Measurements from ENCODE around the gene PLD1. TPM values are rescaled to one million over a fixed set of nuclear protein-coding genes. Genes with fewer than 3 reads are reported as not detected.

PLD1 gene
- total and polyA plus RNA-seq, 10 of the 15 experiments (the other 5 are each of a cell fraction or from before 2014, with no cell fraction given), result 2.9 to 108 (median 3.6) TPM

DNA sequence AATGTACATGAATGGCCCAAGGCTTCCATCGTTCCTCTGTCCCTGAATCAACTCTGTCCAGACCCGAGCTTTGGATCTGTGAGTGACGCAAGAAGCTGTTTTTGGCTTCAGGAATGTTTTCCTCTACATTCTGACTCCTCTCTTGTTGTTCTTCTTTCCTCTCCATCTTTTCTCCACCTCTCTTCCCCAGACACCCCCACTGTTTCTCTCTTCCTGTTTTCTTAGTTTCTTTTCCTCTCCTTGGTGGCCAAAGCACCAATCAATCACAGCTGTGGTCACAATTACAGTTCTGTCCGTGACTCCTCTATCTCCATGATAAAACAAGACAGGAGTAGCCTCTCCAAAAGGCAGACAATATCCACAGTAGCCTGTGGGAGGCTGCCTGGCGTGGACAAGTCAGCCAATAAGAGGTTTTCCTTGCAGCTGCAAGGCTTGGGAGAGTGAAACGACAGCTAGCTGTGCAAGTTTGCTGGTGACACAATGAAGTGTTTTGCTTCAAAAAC lies 28.0 kb upstream of the PLD1 start (continued):
- TF ChIP-seq FOS (IDR thresholded peaks at IDR 0.05; ENCODE audit: borderline replicate concordance, extremely low read depth, insufficient read length) (no peak), EED (IDR thresholded peaks at IDR 0.05; ENCODE audit: low read depth) (no peak), MYC (IDR thresholded peaks at IDR 0.05; ENCODE audit: insufficient read depth, insufficient read length, insufficient replicate concordance, low read length, severe bottlenecking) (no peak), NBN (IDR thresholded peaks at IDR 0.05) (no peak), TCF3 (IDR thresholded peaks at IDR 0.05; ENCODE audit: borderline replicate concordance, insufficient read depth, low read depth, low read length) (no peak), GATAD2B (conservative IDR thresholded peaks at IDR 0.05; ENCODE audit: low read depth) (0 out of 2 replicates have a peak, but pooled peaks have one; percentile 32), SPI1 (IDR thresholded peaks at IDR 0.05; ENCODE audit: borderline replicate concordance, insufficient read depth, low read depth, low read length) (peak; percentile 90), RUNX3 (IDR thresholded peaks at IDR 0.05; ENCODE audit: low read length) (peak; percentile 59), NFIC (IDR thresholded peaks at IDR 0.05; ENCODE audit: low read depth, low read length) (0 out of 2 replicates have a peak, but pooled peaks have one; percentile 16), JUND (IDR thresholded peaks at IDR 0.05; ENCODE audit: low read depth, low read length) (no peak), BHLHE40 (IDR thresholded peaks at IDR 0.05; ENCODE audit: borderline replicate concordance in 1 of 2, low read depth in 2 of 2, low read length in 1 of 2) (peak in 1 of 2 experiments; percentile 41; a peak in 1 of 4 replicates), FOXK2 (IDR thresholded peaks at IDR 0.05) (no peak), IKZF2 (IDR thresholded peaks at IDR 0.05) (peak; percentile 87 to 88), IKZF1 (conservative IDR thresholded peaks at IDR 0.05) (peak; percentile 75), EP300 (IDR thresholded peaks at IDR 0.05; ENCODE audit: borderline replicate concordance in 1 of 2, control insufficient read depth in 1 of 2, low read depth in 2 of 2, low read length in 2 of 2) (peak in 1 of 2 experiments; percentile 65; a peak in 1 of 4 replicates)
- TF ChIP-seq, protein P1, sequence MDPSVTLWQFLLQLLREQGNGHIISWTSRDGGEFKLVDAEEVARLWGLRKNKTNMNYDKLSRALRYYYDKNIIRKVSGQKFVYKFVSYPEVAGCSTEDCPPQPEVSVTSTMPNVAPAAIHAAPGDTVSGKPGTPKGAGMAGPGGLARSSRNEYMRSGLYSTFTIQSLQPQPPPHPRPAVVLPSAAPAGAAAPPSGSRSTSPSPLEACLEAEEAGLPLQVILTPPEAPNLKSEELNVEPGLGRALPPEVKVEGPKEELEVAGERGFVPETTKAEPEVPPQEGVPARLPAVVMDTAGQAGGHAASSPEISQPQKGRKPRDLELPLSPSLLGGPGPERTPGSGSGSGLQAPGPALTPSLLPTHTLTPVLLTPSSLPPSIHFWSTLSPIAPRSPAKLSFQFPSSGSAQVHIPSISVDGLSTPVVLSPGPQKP (IDR thresholded peaks at IDR 0.05; ENCODE audit: low read depth, low read length), result no peak
- TF ChIP-seq, protein P2, sequence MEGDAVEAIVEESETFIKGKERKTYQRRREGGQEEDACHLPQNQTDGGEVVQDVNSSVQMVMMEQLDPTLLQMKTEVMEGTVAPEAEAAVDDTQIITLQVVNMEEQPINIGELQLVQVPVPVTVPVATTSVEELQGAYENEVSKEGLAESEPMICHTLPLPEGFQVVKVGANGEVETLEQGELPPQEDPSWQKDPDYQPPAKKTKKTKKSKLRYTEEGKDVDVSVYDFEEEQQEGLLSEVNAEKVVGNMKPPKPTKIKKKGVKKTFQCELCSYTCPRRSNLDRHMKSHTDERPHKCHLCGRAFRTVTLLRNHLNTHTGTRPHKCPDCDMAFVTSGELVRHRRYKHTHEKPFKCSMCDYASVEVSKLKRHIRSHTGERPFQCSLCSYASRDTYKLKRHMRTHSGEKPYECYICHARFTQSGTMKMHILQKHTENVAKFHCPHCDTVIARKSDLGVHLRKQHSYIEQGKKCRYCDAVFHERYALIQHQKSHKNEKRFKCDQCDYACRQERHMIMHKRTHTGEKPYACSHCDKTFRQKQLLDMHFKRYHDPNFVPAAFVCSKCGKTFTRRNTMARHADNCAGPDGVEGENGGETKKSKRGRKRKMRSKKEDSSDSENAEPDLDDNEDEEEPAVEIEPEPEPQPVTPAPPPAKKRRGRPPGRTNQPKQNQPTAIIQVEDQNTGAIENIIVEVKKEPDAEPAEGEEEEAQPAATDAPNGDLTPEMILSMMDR (IDR thresholded peaks at IDR 0.05 in 2 of 3, conservative IDR thresholded peaks at IDR 0.05 in 1 of 3; ENCODE audit: control insufficient read depth in 2 of 3, extremely low read depth in 1 of 3, insufficient read depth in 1 of 3, low read depth in 3 of 3, low read length in 3 of 3), result no peak

Measured in GM12878 (cell line).